CD4-positive, alpha-beta memory T cell (primary cell): ENCODE data around the gene COMP. TPM values are rescaled to one million over a fixed set of nuclear protein-coding genes. Genes with fewer than 3 reads are reported as not detected.

Source experiments
- CTCF ChIA-PET: fragments of 350-600 bp; sonication (Branson Sonifier 250); formaldehyde crosslinking; loops from one replicate; lab custom pipeline; 2021; ENCODE audit warnings: inconsistent platforms; ENCODE audit not compliant: partially characterized antibody; lab: Charles Lee
- POLR2A ChIA-PET: fragments of 350-600 bp; sonication (Branson Sonifier 250); formaldehyde crosslinking; loops from one replicate; lab custom pipeline; 2021; ENCODE audit not compliant: partially characterized antibody; lab: Charles Lee
- DNase-seq, 5 donors: peaks; one replicate each; pipeline versions ENCODE4 v3.0.0 to v3.0.0-alpha.2; 2020 to 2022; ENCODE audit warnings: mixed read lengths in 1 of 5
- H3K27ac ChIP-seq: one replicate; pipeline ENCODE4 v1.7.0; 2013; ENCODE audit warnings: low read depth, low read length
- H3K27me3 ChIP-seq: 2 replicates; pipeline ENCODE4 v1.7.0; 2013; ENCODE audit warnings: mild to moderate bottlenecking, low read length, moderate library complexity; ENCODE audit not compliant: insufficient read depth
- H3K36me3 ChIP-seq: 2 replicates; pipeline ENCODE4 v1.7.0; 2013; ENCODE audit warnings: mild to moderate bottlenecking, low read length, moderate library complexity; ENCODE audit not compliant: insufficient read depth
- H3K4me1 ChIP-seq: 2 replicates; pipeline ENCODE4 v1.7.0; 2013; ENCODE audit warnings: mild to moderate bottlenecking, low read length, moderate library complexity; ENCODE audit not compliant: insufficient read depth
- H3K4me3 ChIP-seq, 2 donors: one replicate each; pipeline ENCODE4 v1.7.0; 2013; ENCODE audit warnings: low read length in 2 of 2, mild to moderate bottlenecking in 1 of 2
- H3K9me3 ChIP-seq, 2 donors: one replicate each; pipeline ENCODE4 v1.7.0; 2013; ENCODE audit warnings: low read length in 2 of 2, control low read depth in 1 of 2; ENCODE audit not compliant: control insufficient read depth in 1 of 2
- H3K27ac Mint-ChIP-seq, 7 donors: one replicate each; pipeline ENCODE4 v1.8.0; 2020 to 2021; ENCODE audit warnings: mixed read lengths in 7 of 7, mild to moderate bottlenecking in 6 of 7, inconsistent platforms in 3 of 7, moderate library complexity in 3 of 7
- H3K27me3 Mint-ChIP-seq, 2 donors: one replicate each; pipeline ENCODE4 v1.8.0; 2020 to 2021; ENCODE audit warnings: mixed read lengths in 2 of 2
- H3K36me3 Mint-ChIP-seq, 2 donors: one replicate each; pipeline ENCODE4 v1.8.0; 2020 to 2021; ENCODE audit warnings: mixed read lengths in 2 of 2, inconsistent platforms in 1 of 2, mild to moderate bottlenecking in 1 of 2
- H3K4me1 Mint-ChIP-seq, 4 donors: one replicate each; pipeline ENCODE4 v1.8.0; 2020 to 2021; ENCODE audit warnings: mixed read lengths in 4 of 4, mild to moderate bottlenecking in 1 of 4
- H3K4me3 Mint-ChIP-seq, 8 donors: one replicate each; pipeline ENCODE4 v1.8.0; 2020 to 2021; ENCODE audit warnings: mixed read lengths in 8 of 8, mild to moderate bottlenecking in 7 of 8, moderate library complexity in 6 of 8, inconsistent platforms in 3 of 8
- H3K9me3 Mint-ChIP-seq, 8 donors: one replicate each; pipeline ENCODE4 v1.8.0; 2020 to 2021; ENCODE audit warnings: mixed read lengths in 8 of 8, mild to moderate bottlenecking in 5 of 8, inconsistent platforms in 3 of 8, moderate library complexity in 1 of 8
- intact Hi-C: fragments of 100-400 bp; cut with micrococcal nuclease; formaldehyde crosslinking; loops from one replicate; pipeline ENCODE4 v1.15.1; 2023
- polyA plus RNA-seq, 2 donors: library from polyadenylated mRNA; unstranded; fragments of 300-500 nt; fragmentation: Illumina TruSeq; gene quantifications; one replicate each; pipeline ENCODE4 v1.2.3, GENCODE V29; 2021
- total RNA-seq, 2 experiments: library from RNA; stranded (reverse); gene quantifications; one replicate each; pipeline ENCODE4 v1.2.3, GENCODE V29; 2021

The COMP gene
- total and polyA plus RNA-seq, 4 experiments from 2014 or later = not detected

GRCh38 chr19:18833141-18833476 lies 42.0 kb upstream of the COMP start:
- no peaks in the 10 kb centered on the region for H3K9me3 Mint-ChIP-seq
- H3K4me3 Mint-ChIP-seq = peak overlapping the region; percentile 90 to 99 (median 95)
- Histone ChIP-seq H3K4me1 (peaks cover 50% of the 10 kb centered on the region), H3K4me3 (peak overlapping the region; percentile 64 to 65), H3K36me3 (peaks cover 11% of the 10 kb centered on the region), H3K27ac (peak overlapping the region; percentile 75), H3K27me3 (no peaks in the 10 kb centered on the region), H3K9me3 (no peaks in the 10 kb centered on the region)
- no peaks in the 10 kb centered on the region for H3K27me3 Mint-ChIP-seq
- H3K4me1 Mint-ChIP-seq = peaks cover 34 to 61% (median 48%) of the 10 kb centered on the region in 4 donors
- DNase-seq = no peak
- CTCF ChIA-PET = interaction anchor here (0.5 to 2.4 kb wide), 3 partner anchors 9 to 246 kb away, joined by 3 to 12 read pairs (median 3); no protein-coding TSS in a partner anchor
- intact Hi-C loops = no loop called here
- peak overlapping the region; percentile 89 to 96 (median 93) for H3K27ac Mint-ChIP-seq
- POLR2A ChIA-PET = interaction anchor here (1.0 to 2.8 kb wide), 11 partner anchors 8 to 393 kb away, joined by 3 to 19 read pairs (median 9); partner anchors contain the start of genes KXD1, REX1BD and UBA52
- H3K36me3 Mint-ChIP-seq = peaks cover 36 to 42% of the 10 kb centered on the region in 2 donors

DNA sequence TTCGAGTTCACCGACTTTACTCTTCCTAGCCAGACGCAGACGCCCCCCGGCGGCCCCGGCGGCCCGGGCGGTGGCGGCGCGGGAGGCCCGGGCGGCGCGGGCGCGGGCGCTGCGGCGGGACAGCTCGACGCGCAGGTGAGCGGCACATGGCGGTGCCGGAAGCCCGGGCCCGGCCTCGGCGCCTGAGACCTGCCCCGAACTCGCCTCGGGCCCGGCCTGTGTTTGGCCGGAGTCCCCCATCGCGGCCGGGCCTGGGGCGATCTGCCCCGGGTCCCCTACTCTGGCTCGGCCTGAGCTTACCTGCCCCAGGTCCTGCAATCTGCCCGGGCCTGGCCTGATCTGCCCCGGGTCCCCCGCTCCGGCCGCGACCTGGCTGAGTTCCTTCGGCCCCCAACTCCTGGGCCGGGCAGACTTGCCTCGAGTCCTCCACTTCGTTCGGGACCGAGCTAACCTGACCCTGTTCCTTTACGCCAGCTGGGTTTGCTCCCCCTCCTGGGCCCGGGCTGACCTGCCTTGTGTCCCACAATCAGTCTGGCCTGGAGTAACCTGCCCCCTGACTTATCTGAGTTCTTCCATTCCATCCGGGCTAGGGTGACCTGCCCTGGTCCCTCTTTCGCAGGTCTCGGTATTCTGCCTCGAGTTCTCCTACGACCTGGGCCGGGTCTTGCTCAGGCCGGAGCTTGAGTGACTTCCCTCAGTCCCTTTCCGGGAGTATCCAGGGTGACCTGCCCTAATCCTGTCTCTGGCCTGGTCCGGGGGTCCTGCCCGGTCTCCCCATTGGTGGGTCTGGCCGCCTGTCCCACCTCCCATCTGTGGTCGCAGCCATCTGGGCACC lies 41.4 kb upstream of the COMP start:
- no peak for DNase-seq
- H3K9me3 ChIP-seq = no peaks in the 10 kb centered on the region
- H3K4me1 Mint-ChIP-seq = peaks cover 29 to 55% (median 43%) of the 10 kb centered on the region in 4 donors
- peaks cover 2 to 5% of the 10 kb centered on the region in 2 donors for H3K27me3 Mint-ChIP-seq
- POLR2A ChIA-PET = interaction anchor here (0.7 to 2.8 kb wide), 30 partner anchors 8 to 418 kb away, joined by 3 to 19 read pairs (median 4); partner anchors contain the start of genes COPE, CRTC1, DDX49 and KXD1
- CTCF ChIA-PET = interaction anchor here (0.5 to 2.4 kb wide), 7 partner anchors 10 to 289 kb away, joined by 3 to 12 read pairs (median 3); partner anchors contain the start of genes FKBP8 and REX1BD
- H3K36me3 Mint-ChIP-seq = peaks cover 30 to 37% of the 10 kb centered on the region in 2 donors
- no peaks in the 10 kb centered on the region for H3K27me3 ChIP-seq
- H3K4me1 ChIP-seq = peaks cover 44% of the 10 kb centered on the region
- intact Hi-C loops = no loop called here
- peak overlapping the region; percentile 75 for H3K27ac ChIP-seq
- H3K27ac Mint-ChIP-seq = peak overlapping the region; percentile 89 to 96 (median 93)
- peak overlapping the region; percentile 64 to 85 for H3K4me3 ChIP-seq
- H3K9me3 Mint-ChIP-seq = peaks cover 0 to 5% (median 0%) of the 10 kb centered on the region in 8 donors
- peak overlapping the region; percentile 90 to 99 (median 95) for H3K4me3 Mint-ChIP-seq
- H3K36me3 ChIP-seq = peaks cover 11% of the 10 kb centered on the region

DNA sequence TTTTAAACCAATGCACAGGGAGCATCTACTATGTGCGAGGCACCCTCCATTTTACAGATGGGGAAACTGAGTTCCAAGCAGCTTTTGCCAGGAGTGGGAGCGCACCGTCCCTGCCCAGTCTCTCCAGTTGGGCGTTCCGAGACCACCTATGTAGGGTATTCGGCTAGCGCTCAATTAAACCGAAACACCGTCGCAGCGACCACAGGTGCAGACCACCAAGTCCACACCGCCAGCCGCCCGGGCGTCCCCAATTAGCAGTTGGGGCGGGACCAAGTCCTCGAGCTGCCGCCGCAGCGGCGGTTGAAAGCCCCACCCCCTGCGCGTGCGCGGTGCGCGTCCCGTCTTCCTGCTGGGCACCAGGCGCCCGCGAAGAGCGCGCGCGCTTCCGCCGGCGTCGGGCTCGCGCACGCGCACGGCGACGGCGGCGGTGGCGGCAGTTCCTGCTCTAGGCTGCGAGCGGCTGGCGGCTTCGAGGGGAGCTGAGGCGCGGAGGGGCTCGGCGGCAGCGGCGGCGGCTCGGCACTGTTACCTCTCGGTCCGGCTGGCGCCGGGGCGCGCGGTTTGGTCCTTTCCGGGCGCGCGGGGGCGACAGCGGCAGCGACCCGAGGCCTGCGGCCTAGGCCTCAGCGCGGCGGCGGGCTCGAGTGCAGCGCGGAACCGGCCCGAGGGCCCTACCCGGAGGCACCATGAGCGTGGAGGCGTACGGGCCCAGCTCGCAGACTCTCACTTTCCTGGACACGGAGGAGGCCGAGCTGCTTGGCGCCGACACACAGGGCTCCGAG lies 40.6 kb upstream of the COMP start, which contains the start of gene UPF1:
Gene UPF1, plus strand, starts transcription at position 436 of the 782 bp plus-strand sequence. Its CDS starts 251 bp downstream, at position 687.
- CTCF ChIA-PET = interaction anchor here (0.8 to 2.4 kb wide), 5 partner anchors 12 to 288 kb away, joined by 3 to 12 read pairs (median 5); partner anchors contain the start of genes FKBP8 and REX1BD
- Histone ChIP-seq H3K4me3 (peak within 1 kb of the TSS; percentile 64 to 85), H3K27me3 (no peaks in the 10 kb centered on the region), H3K36me3 (peaks cover 11% of the 10 kb centered on the region), H3K27ac (peak within 1 kb of the TSS; percentile 75), H3K9me3 (no peaks in the 10 kb centered on the region), H3K4me1 (peaks cover 36% of the 10 kb centered on the region)
- POLR2A ChIA-PET = interaction anchor here (0.5 to 2.8 kb wide), 31 partner anchors 9 to 550 kb away, joined by 3 to 19 read pairs (median 4); partner anchors contain the start of genes COPE, CRTC1, DDX49 and JUND
- Mint-ChIP-seq H3K4me1 (peaks cover 29 to 47% (median 36%) of the 10 kb centered on the region in 4 donors), H3K36me3 (peaks cover 30 to 33% of the 10 kb centered on the region in 2 donors), H3K27ac (peak within 1 kb of the TSS; percentile 89 to 96 (median 93)), H3K4me3 (peak within 1 kb of the TSS; percentile 90 to 99 (median 95)), H3K9me3 (peaks cover 0 to 9% (median 4%) of the 10 kb centered on the region in 8 donors), H3K27me3 (peaks cover 2 to 5% of the 10 kb centered on the region in 2 donors)
- peak; percentile 94 to 97 (median 95) for DNase-seq
- intact Hi-C loops = loop anchor here (1.0 kb wide), 2 partner anchors 148 to 195 kb away; partner anchors contain the start of gene CRTC1

GRCh38 chr19:18830488-18830887 lies 39.4 kb upstream of the COMP start:
- H3K36me3 Mint-ChIP-seq = peaks cover 21 to 24% of the 10 kb centered on the region in 2 donors
- no peak overlapping the region for H3K4me3 ChIP-seq
- H3K4me1 ChIP-seq = peaks cover 25% of the 10 kb centered on the region
- intact Hi-C loops = no loop called here
- ChIA-PET POLR2A (interaction anchor here (1.8 to 2.8 kb wide), 2 partner anchors 131 to 390 kb away, joined by 7 to 8 read pairs; no protein-coding TSS in a partner anchor), CTCF (interaction anchor here (0.8 to 2.2 kb wide), 3 partner anchors 17 to 242 kb away, joined by 3 to 11 read pairs (median 8); partner anchors contain the start of gene REX1BD)
- DNase-seq = no peak
- H3K27ac Mint-ChIP-seq = peak overlapping the region in 2 of 7 donors; percentile 17 to 68
- no peak overlapping the region for H3K27ac ChIP-seq
- H3K36me3 ChIP-seq = peaks cover 11% of the 10 kb centered on the region
- H3K9me3 ChIP-seq = no peaks in the 10 kb centered on the region
- H3K4me1 Mint-ChIP-seq = peaks cover 19 to 35% (median 25%) of the 10 kb centered on the region in 4 donors
- no peaks in the 10 kb centered on the region for H3K27me3 ChIP-seq
- H3K9me3 Mint-ChIP-seq = peaks cover 0 to 12% (median 4%) of the 10 kb centered on the region in 8 donors
- peak overlapping the region in 7 of 8 donors; percentile 29 to 80 (median 64) for H3K4me3 Mint-ChIP-seq
- H3K27me3 Mint-ChIP-seq = peaks cover 2 to 5% of the 10 kb centered on the region in 2 donors

- intact Hi-C loops = no loop called here
- Mint-ChIP-seq H3K4me3 (no peak overlapping the region), H3K9me3 (peaks cover 0 to 12% (median 4%) of the 10 kb centered on the region in 8 donors), H3K4me1 (peaks cover 6 to 18% (median 9%) of the 10 kb centered on the region in 4 donors), H3K27ac (no peak overlapping the region), H3K27me3 (peaks cover 2 to 5% of the 10 kb centered on the region in 2 donors), H3K36me3 (peaks cover 7% of the 10 kb centered on the region in 2 donors)
- no peaks in the 10 kb centered on the region for H3K9me3 ChIP-seq
- H3K27me3 ChIP-seq = no peaks in the 10 kb centered on the region
- peaks cover 3% of the 10 kb centered on the region for H3K36me3 ChIP-seq
- H3K4me1 ChIP-seq = peaks cover 8% of the 10 kb centered on the region
- no peak overlapping the region for H3K4me3 ChIP-seq
- H3K27ac ChIP-seq = no peak overlapping the region
- no peak for DNase-seq
- CTCF ChIA-PET = interaction anchor here (0.7 to 2.1 kb wide), 3 partner anchors 15 to 236 kb away, joined by 3 to 11 read pairs (median 3); no protein-coding TSS in a partner anchor
- POLR2A ChIA-PET = no interaction called here
Observed at GRCh38 chr19:18828786-18829185, 37.7 kb upstream of the COMP start.

- H3K36me3 ChIP-seq = no peaks in the 10 kb centered on the region
- intact Hi-C loops = no loop called here
- Mint-ChIP-seq H3K27me3 (no peaks in the 10 kb centered on the region), H3K36me3 (no peaks in the 10 kb centered on the region), H3K27ac (no peak overlapping the region), H3K4me1 (no peaks in the 10 kb centered on the region), H3K4me3 (no peak overlapping the region), H3K9me3 (no peaks in the 10 kb centered on the region)
- no peaks in the 10 kb centered on the region for H3K4me1 ChIP-seq
- ChIA-PET POLR2A (no interaction called here), CTCF (no interaction called here)
- H3K9me3 ChIP-seq = no peaks in the 10 kb centered on the region
- H3K27ac ChIP-seq = no peak overlapping the region
- DNase-seq = no peak
- no peak overlapping the region for H3K4me3 ChIP-seq
- H3K27me3 ChIP-seq = no peaks in the 10 kb centered on the region
Observed at GRCh38 chr19:18817574-18817973, 26.5 kb upstream of the COMP start.
